Colonic mucosa (tissue), 4 donors: ENCODE data around the gene BZW2. TPM values are rescaled to one million over a fixed set of nuclear protein-coding genes. Genes with fewer than 3 reads are reported as not detected.

Experiments
- DNase-seq: peaks from one replicate; pipeline ENCODE4 v3.0.0-alpha.2; 2020
- H3K27ac ChIP-seq: fragments of 200-600 bp; one replicate; pipeline ENCODE4 v1.8.0; 2021
- H3K27me3 ChIP-seq: fragments of 200-600 bp; one replicate; pipeline ENCODE4 v1.8.0; 2021
- H3K36me3 ChIP-seq: fragments of 200-600 bp; one replicate; pipeline ENCODE4 v1.8.0; 2021
- H3K4me1 ChIP-seq: fragments of 200-600 bp; one replicate; pipeline ENCODE4 v1.8.0; 2021; ENCODE audit warnings: mild to moderate bottlenecking
- H3K4me3 ChIP-seq: fragments of 200-600 bp; one replicate; pipeline ENCODE4 v1.8.0; 2021
- H3K9ac ChIP-seq, 2 donors: one replicate each; pipeline ENCODE4 v1.7.0; 2013; ENCODE audit warnings: control low read depth in 2 of 2, low read depth in 2 of 2, low read length in 2 of 2
- H3K9me3 ChIP-seq: fragments of 200-600 bp; one replicate; pipeline ENCODE4 v1.8.0; 2021
- CTCF ChIP-seq: fragments of 200-600 bp; IDR thresholded peaks from one replicate; pipeline ENCODE4 v1.8.0; 2022; ENCODE audit warnings: antibody characterized with exemption, mild to moderate bottlenecking
- intact Hi-C: fragments of 100-400 bp; cut with DNase I; formaldehyde crosslinking; loops from one replicate; pipeline ENCODE4 v1.14.1; 2022
- total RNA-seq, 2 donors: library from RNA; stranded (reverse); fragmentation: NEBNext Ultra II Directional in 1 of 2; extraction: Animal tissue kit (Norgen Biotek cat#: 25700) in 1 of 2; gene quantifications; one replicate each; pipeline ENCODE4 v1.2.1, GENCODE V29; 2021
- donor health status: healthy.
- donor health status: DM: no; HTN: no; CAD: no.
- donor health status: DM: no; HTN: no; CAD: no.

The BZW2 gene
- total RNA-seq, 2 donors from 2014 or later = 56.1 to 73.8 TPM

- no peak for TF ChIP-seq CTCF
- no peak for DNase-seq
- no peaks in the 10 kb centered on the region for H3K9me3 ChIP-seq
- no peak overlapping the region for H3K4me3 ChIP-seq
- H3K9ac ChIP-seq = no peak overlapping the region
- H3K27ac ChIP-seq = no peak overlapping the region
- no peaks in the 10 kb centered on the region for H3K27me3 ChIP-seq
- no peaks in the 10 kb centered on the region for H3K36me3 ChIP-seq
- H3K4me1 ChIP-seq = no peaks in the 10 kb centered on the region
- intact Hi-C loops = no loop called here
Measured at GRCh38 chr7:16738011-16738688, 92.2 kb downstream of the BZW2 start.

- Histone ChIP-seq H3K27ac (no peak overlapping the region), H3K36me3 (no peaks in the 10 kb centered on the region), H3K9me3 (no peaks in the 10 kb centered on the region), H3K4me1 (no peaks in the 10 kb centered on the region), H3K9ac (no peak overlapping the region), H3K27me3 (no peaks in the 10 kb centered on the region), H3K4me3 (no peak overlapping the region)
- no peak for TF ChIP-seq CTCF
- peak; percentile 56 for DNase-seq
- intact Hi-C loops = no loop called here
Measured at GRCh38 chr7:16739863-16740622, 94.1 kb downstream of the BZW2 start.

GRCh38 chr7:16740623-16740953, 94.6 kb downstream of the BZW2 start:
- H3K4me3 ChIP-seq = no peak overlapping the region
- H3K9ac ChIP-seq = no peak overlapping the region
- no peak for DNase-seq
- no peaks in the 10 kb centered on the region for H3K9me3 ChIP-seq
- no peak overlapping the region for H3K27ac ChIP-seq
- no peaks in the 10 kb centered on the region for H3K36me3 ChIP-seq
- H3K27me3 ChIP-seq = no peaks in the 10 kb centered on the region
- intact Hi-C loops = no loop called here
- H3K4me1 ChIP-seq = no peaks in the 10 kb centered on the region
- no peak for TF ChIP-seq CTCF

- Histone ChIP-seq H3K27me3 (no peaks in the 10 kb centered on the region), H3K4me3 (no peak overlapping the region), H3K4me1 (no peaks in the 10 kb centered on the region), H3K9me3 (no peaks in the 10 kb centered on the region), H3K36me3 (no peaks in the 10 kb centered on the region), H3K27ac (no peak overlapping the region), H3K9ac (no peak overlapping the region)
- no peak for DNase-seq
- no peak for TF ChIP-seq CTCF
- intact Hi-C loops = no loop called here
Measured at GRCh38 chr7:16740996-16741395, 95.0 kb downstream of the BZW2 start.

GRCh38 chr7:16741676-16742075, 95.7 kb downstream of the BZW2 start:
- no peak for TF ChIP-seq CTCF

More at GRCh38 chr7:16741676-16742075, 95.7 kb downstream of the BZW2 start:
- Histone ChIP-seq H3K4me3 (no peak overlapping the region), H3K36me3 (no peaks in the 10 kb centered on the region), H3K9ac (no peak overlapping the region), H3K27me3 (no peaks in the 10 kb centered on the region), H3K27ac (no peak overlapping the region), H3K4me1 (no peaks in the 10 kb centered on the region), H3K9me3 (no peaks in the 10 kb centered on the region)
- DNase-seq = no peak
- intact Hi-C loops = no loop called here
